ENCODE results near the gene ARFGAP1. TPM values are rescaled to one million over a fixed set of nuclear protein-coding genes. Genes with fewer than 3 reads are reported as not detected.

The ARFGAP1 gene
- polyA plus RNA-seq, 1 donor (not counting 4 experiments of a cell fraction or from before 2014, with no cell fraction given), result 31.5 TPM

- no peaks in the 10 kb centered on the region for H4K20me1 ChIP-seq (ENCODE audit: control insufficient read depth, extremely low read depth, insufficient read depth, low read length)
- H3K79me2 ChIP-seq (ENCODE audit: control insufficient read depth, insufficient read depth, low read length), result no peaks in the 10 kb centered on the region
- no peak within 1 kb of the TSS for H3K9ac ChIP-seq (ENCODE audit: control insufficient read depth, extremely low read depth, insufficient read depth, low read length)
- H3K27ac ChIP-seq (ENCODE audit: control insufficient read depth, insufficient read depth, low read length), result no peak within 1 kb of the TSS
- dilution Hi-C loops (cut with MboI; ENCODE audit: extremely low pct_ligation_motif_present, low sequenced_read_pairs), result no loop called here
- no peak within 1 kb of the TSS for H2AFZ ChIP-seq (ENCODE audit: control insufficient read depth, low read length)
- H3K9me3 ChIP-seq (ENCODE audit: control insufficient read depth, low read depth, low read length), result no peaks in the 10 kb centered on the region
- peak within 1 kb of the TSS; percentile 37 for H3K4me2 ChIP-seq (ENCODE audit: control insufficient read depth, extremely low read depth, insufficient read depth, low read depth, low read length)
- FAIRE-seq (no peak), DNase-seq (ENCODE audit: low read depth, low spot score) (no peak)
- no peaks in the 10 kb centered on the region for H3K9me1 ChIP-seq (ENCODE audit: control insufficient read depth, extremely low read depth, insufficient read depth, low read length)
- peaks cover 42% of the 10 kb centered on the region for H3K27me3 ChIP-seq (ENCODE audit: control insufficient read depth, extremely low read depth, insufficient read depth, low read length)
- H3K4me1 ChIP-seq (ENCODE audit: control insufficient read depth, extremely low read depth, insufficient read depth, low read length), result peaks cover 17% of the 10 kb centered on the region
- H3K4me3 ChIP-seq (ENCODE audit: control insufficient read depth in 2 of 3, extremely low read depth in 1 of 3, insufficient read depth in 2 of 3, low read depth in 1 of 3, low read length in 3 of 3), result peak within 1 kb of the TSS in 2 of 3 experiments; percentile 18 to 20
- TF ChIP-seq EZH2 (IDR thresholded peaks at IDR 0.05; ENCODE audit: low read length) (peak; percentile 70), CTCF (optimal IDR thresholded peaks at IDR 0.05 in 1 of 3, IDR thresholded peaks at IDR 0.05 in 1 of 3, conservative IDR thresholded peaks at IDR 0.05 in 1 of 3; ENCODE audit: extremely low read depth in 1 of 3, insufficient read depth in 2 of 3, low read length in 3 of 3) (no peak)
- no peaks in the 10 kb centered on the region for H3K36me3 ChIP-seq (ENCODE audit: control insufficient read depth in 2 of 2, extremely low read depth in 1 of 2, insufficient read depth in 2 of 2, low read length in 2 of 2)
Measured at GRCh38 chr20:63254232-63254605, 18.4 kb upstream of the ARFGAP1 start, which contains the start of gene NKAIN4. NKAIN4 (minus strand) TSS chr20:63254463; CDS start chr20:63254450, 13 bp downstream.

DNA sequence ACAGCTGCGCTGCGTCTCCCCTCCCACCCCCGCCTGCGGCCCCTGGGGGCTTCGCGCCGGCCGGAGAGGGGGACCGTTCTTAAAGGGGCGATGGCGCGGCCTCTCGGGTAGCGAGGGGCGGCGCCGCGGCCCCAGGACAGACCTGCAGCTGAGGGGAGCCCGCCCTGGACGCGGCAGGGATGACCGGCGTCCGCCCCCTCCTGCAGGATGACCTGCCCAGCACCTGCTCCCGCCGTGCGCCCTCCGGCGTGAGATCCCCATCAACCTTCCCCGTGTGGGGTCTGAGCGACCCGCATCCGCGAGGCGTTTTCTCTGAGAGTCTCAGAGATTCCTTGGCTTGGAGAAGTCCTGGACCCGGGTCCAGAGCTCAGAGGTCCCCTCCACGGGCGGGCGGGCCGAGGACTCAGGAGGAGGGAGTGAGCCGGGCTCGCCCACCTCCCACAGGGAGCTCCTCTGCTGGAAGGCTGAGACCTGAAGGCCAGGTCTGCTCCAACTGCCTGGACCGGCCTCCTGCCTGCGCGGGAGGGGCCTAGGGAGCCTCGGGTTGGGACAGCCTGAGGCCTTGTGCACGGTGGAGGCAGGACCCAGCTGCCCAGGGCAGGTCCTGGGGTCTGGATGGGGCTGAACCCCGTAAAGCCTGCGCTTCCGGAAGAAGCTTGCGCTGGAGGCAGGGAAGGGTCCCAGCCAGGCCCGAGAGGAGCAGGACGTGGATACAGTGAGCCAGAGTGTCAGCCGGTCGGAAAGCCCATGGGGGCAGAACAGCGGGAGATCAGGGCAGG is 17.8 kb upstream of the ARFGAP1 start:
- no peak for FAIRE-seq

More for the DNA sequence above, 17.8 kb upstream of the ARFGAP1 start:
- no peak for DNase-seq (ENCODE audit: low read depth, low spot score)
- peaks cover 37% of the 10 kb centered on the region for H3K27me3 ChIP-seq (ENCODE audit: control insufficient read depth, extremely low read depth, insufficient read depth, low read length)
- no peak overlapping the region for H3K4me3 ChIP-seq (ENCODE audit: control insufficient read depth in 2 of 3, extremely low read depth in 1 of 3, insufficient read depth in 2 of 3, low read depth in 1 of 3, low read length in 3 of 3)
- H3K79me2 ChIP-seq (ENCODE audit: control insufficient read depth, insufficient read depth, low read length), result no peaks in the 10 kb centered on the region
- no peak overlapping the region for H2AFZ ChIP-seq (ENCODE audit: control insufficient read depth, low read length)
- H4K20me1 ChIP-seq (ENCODE audit: control insufficient read depth, extremely low read depth, insufficient read depth, low read length), result no peaks in the 10 kb centered on the region
- no peak overlapping the region for H3K27ac ChIP-seq (ENCODE audit: control insufficient read depth, insufficient read depth, low read length)
- peaks cover 17% of the 10 kb centered on the region for H3K4me1 ChIP-seq (ENCODE audit: control insufficient read depth, extremely low read depth, insufficient read depth, low read length)
- dilution Hi-C loops (cut with MboI; ENCODE audit: extremely low pct_ligation_motif_present, low sequenced_read_pairs), result no loop called here
- H3K9me3 ChIP-seq (ENCODE audit: control insufficient read depth, low read depth, low read length), result no peaks in the 10 kb centered on the region
- no peaks in the 10 kb centered on the region for H3K9me1 ChIP-seq (ENCODE audit: control insufficient read depth, extremely low read depth, insufficient read depth, low read length)
- H3K4me2 ChIP-seq (ENCODE audit: control insufficient read depth, extremely low read depth, insufficient read depth, low read depth, low read length), result no peak overlapping the region
- no peak for TF ChIP-seq CTCF (optimal IDR thresholded peaks at IDR 0.05 in 1 of 3, IDR thresholded peaks at IDR 0.05 in 1 of 3, conservative IDR thresholded peaks at IDR 0.05 in 1 of 3; ENCODE audit: extremely low read depth in 1 of 3, insufficient read depth in 2 of 3, low read length in 3 of 3)
- no peak for TF ChIP-seq EZH2 (IDR thresholded peaks at IDR 0.05; ENCODE audit: low read length)
- no peaks in the 10 kb centered on the region for H3K36me3 ChIP-seq (ENCODE audit: control insufficient read depth in 2 of 2, extremely low read depth in 1 of 2, insufficient read depth in 2 of 2, low read length in 2 of 2)
- no peak overlapping the region for H3K9ac ChIP-seq (ENCODE audit: control insufficient read depth, extremely low read depth, insufficient read depth, low read length)
